PC-9 (cell line): ENCODE results near the gene PTGER1. TPM values are rescaled to one million over a fixed set of nuclear protein-coding genes. Genes with fewer than 3 reads are reported as not detected.

ENCODE experiments used
- BruUV-seq: library from RNA; stranded (reverse); fragments of 400-500 nt; replicated peaks from 2 replicates; lab custom pipeline; 2021; lab: Mats Ljungman, UMichigan
- CTCF ChIA-PET: fragments of 300-600 bp; sonication (Branson Sonifier 250); formaldehyde crosslinking; loops from one replicate; lab custom pipeline; 2022; ENCODE audit warnings: antibody characterized with exemption; lab: Charles Lee
- POLR2A ChIA-PET: fragments of 300-600 bp; sonication (Branson Sonifier 250); formaldehyde crosslinking; loops from one replicate; lab custom pipeline; 2022; ENCODE audit warnings: antibody characterized with exemption; ENCODE audit not compliant: unreplicated experiment; lab: Charles Lee
- DNase-seq, 2 experiments: peaks; one replicate each; pipeline versions ENCODE4 v3.0.0 to v3.0.0-alpha.2; 2015 to 2022; ENCODE audit warnings: mixed read lengths in 1 of 2
- H2AFZ ChIP-seq: fragments of 200-600 bp; sonication (generic); 2 replicates; pipeline ENCODE4 v1.8.1; 2017; ENCODE audit warnings: antibody characterized with exemption
- H3F3A ChIP-seq: fragments of 200-600 bp; sonication (generic); 2 replicates; pipeline ENCODE4 v1.8.1; 2017; ENCODE audit warnings: antibody characterized with exemption, mild to moderate bottlenecking, low read depth; ENCODE audit not compliant: insufficient read depth
- H3K27ac ChIP-seq: fragments of 200-600 bp; sonication (generic); 2 replicates; pipeline ENCODE4 v1.6.1; 2016; ENCODE audit warnings: mixed run types
- H3K27me3 ChIP-seq: fragments of 200-600 bp; sonication (generic); 2 replicates; pipeline ENCODE4 v1.6.1; 2016; ENCODE audit warnings: low read depth, mixed run types; ENCODE audit not compliant: insufficient read depth
- H3K36me3 ChIP-seq: fragments of 200-600 bp; sonication (generic); 2 replicates; pipeline ENCODE4 v1.6.1; 2016; ENCODE audit warnings: low read depth, mixed run types
- H3K4me1 ChIP-seq: fragments of 200-600 bp; sonication (generic); replicated peaks from 2 replicates; pipeline ENCODE4 v1.6.1; 2016; ENCODE audit warnings: mixed run types; ENCODE audit not compliant: insufficient read depth
- H3K4me2 ChIP-seq: fragments of 200-600 bp; sonication (generic); 2 replicates; pipeline ENCODE4 v1.6.1; 2017; ENCODE audit warnings: mixed run types
- H3K4me3 ChIP-seq: fragments of 200-600 bp; sonication (generic); 2 replicates; pipeline ENCODE4 v1.6.1; 2016; ENCODE audit warnings: mixed run types
- H3K79me2 ChIP-seq: fragments of 200-600 bp; sonication (generic); 2 replicates; pipeline ENCODE4 v1.6.1; 2017; ENCODE audit warnings: low read depth, mixed run types
- H3K9me2 ChIP-seq: fragments of 200-600 bp; sonication (generic); 2 replicates; pipeline ENCODE4 v1.8.1; 2017; ENCODE audit warnings: mild to moderate bottlenecking; ENCODE audit not compliant: insufficient read depth
- H3K9me3 ChIP-seq: fragments of 200-600 bp; sonication (generic); 2 replicates; pipeline ENCODE4 v1.8.1; 2016; ENCODE audit warnings: low read depth; ENCODE audit not compliant: insufficient read depth
- H4K20me1 ChIP-seq: fragments of 200-600 bp; sonication (generic); 2 replicates; pipeline ENCODE4 v1.8.1; 2017; ENCODE audit not compliant: insufficient read depth
- CTCF ChIP-seq: fragments of 200-600 bp; sonication (generic); conservative IDR thresholded peaks from 2 replicates; pipeline ENCODE4 v1.6.1; 2017; ENCODE audit warnings: mixed run types, antibody characterized with exemption, mild to moderate bottlenecking, moderate library complexity
- EZH2 ChIP-seq: fragments of 200-600 bp; sonication (generic); IDR thresholded peaks from 2 replicates; pipeline ENCODE4 v1.8.0; 2017; ENCODE audit warnings: antibody characterized with exemption, low read depth
- intact Hi-C: fragments of 100-400 bp; cut with micrococcal nuclease; formaldehyde crosslinking; loops from one replicate; pipeline ENCODE4 v1.10.0; 2022; ENCODE audit not compliant: unreplicated experiment
- total RNA-seq: library from RNA; stranded (reverse); gene quantifications from 2 replicates; pipeline ENCODE4 v1.2.3, GENCODE V29; 2021

Gene PTGER1
- total RNA-seq, 1 experiment from 2014 or later, result 1.4 TPM

- no peak for DNase-seq
- H3K27me3 ChIP-seq, result no peaks in the 10 kb centered on the region
- no peak overlapping the region for H3K4me3 ChIP-seq
- no peak overlapping the region for H2AFZ ChIP-seq
- ChIA-PET CTCF (no interaction called here), POLR2A (no interaction called here)
- peaks cover 26% of the 10 kb centered on the region for H4K20me1 ChIP-seq
- H3K27ac ChIP-seq, result no peak overlapping the region
- no peaks in the 10 kb centered on the region for H3K9me3 ChIP-seq
- intact Hi-C loops, result no loop called here
- TF ChIP-seq CTCF (no peak), EZH2 (no peak)
- H3K4me1 ChIP-seq, result no peaks in the 10 kb centered on the region
- no TSS peak for BruUV-seq
- H3K4me2 ChIP-seq, result no peak overlapping the region
- no peaks in the 10 kb centered on the region for H3K9me2 ChIP-seq
- peaks cover 13% of the 10 kb centered on the region for H3F3A ChIP-seq
- peaks cover 17% of the 10 kb centered on the region for H3K79me2 ChIP-seq
- peaks cover 54% of the 10 kb centered on the region for H3K36me3 ChIP-seq
These were observed 31.4 kb downstream of the PTGER1 start for GRCh38 chr19:14443632-14444216.

GRCh38 chr19:14442891-14443631 is 32.1 kb downstream of the PTGER1 start:
- Histone ChIP-seq H3K36me3 (peaks cover 47% of the 10 kb centered on the region), H3K9me3 (no peaks in the 10 kb centered on the region), H3K4me3 (no peak overlapping the region), H3K27me3 (no peaks in the 10 kb centered on the region), H4K20me1 (peaks cover 33% of the 10 kb centered on the region), H3K4me2 (no peak overlapping the region), H3F3A (peaks cover 9% of the 10 kb centered on the region; the same call in 1 of the 2 replicates), H3K9me2 (no peaks in the 10 kb centered on the region), H2AFZ (no peak overlapping the region), H3K27ac (no peak overlapping the region), H3K4me1 (no peaks in the 10 kb centered on the region), H3K79me2 (peaks cover 24% of the 10 kb centered on the region)
- DNase-seq, result no peak
- intact Hi-C loops, result no loop called here
- ChIA-PET POLR2A (no interaction called here), CTCF (no interaction called here)
- TF ChIP-seq EZH2, result no peak
- TF ChIP-seq CTCF, result no peak
- no TSS peak for BruUV-seq

GRCh38 chr19:14441041-14441938 is 33.9 kb downstream of the PTGER1 start:
- no TSS peak for BruUV-seq
- DNase-seq, result no peak
- Histone ChIP-seq H3K4me1 (no peaks in the 10 kb centered on the region), H3K9me2 (no peaks in the 10 kb centered on the region), H2AFZ (no peak overlapping the region), H3F3A (no peaks in the 10 kb centered on the region; the same call in 1 of the 2 replicates), H3K27ac (no peak overlapping the region), H4K20me1 (peaks cover 50% of the 10 kb centered on the region), H3K4me2 (no peak overlapping the region), H3K9me3 (no peaks in the 10 kb centered on the region), H3K27me3 (no peaks in the 10 kb centered on the region), H3K4me3 (no peak overlapping the region), H3K79me2 (peaks cover 42% of the 10 kb centered on the region), H3K36me3 (peaks cover 31% of the 10 kb centered on the region)
- ChIA-PET POLR2A (no interaction called here), CTCF (no interaction called here)
- no peak for TF ChIP-seq CTCF
- TF ChIP-seq EZH2, result no peak
- intact Hi-C loops, result no loop called here
